ENCODE results near the gene CPSF2. TPM values are rescaled to one million over a fixed set of nuclear protein-coding genes. Genes with fewer than 3 reads are reported as not detected.
"Not testable (repeated sequence)": the region's sequence is repeated elsewhere in the genome, so short reads cannot be mapped to it uniquely, and the experiment has no call there.

CPSF2 gene
- total and polyA plus RNA-seq, 2 of the 13 experiments (the other 11 are each of a cell fraction or from before 2014, with no cell fraction given) = 14.3 to 67.9 TPM

- Histone ChIP-seq H3K4me3 (replicated peaks in 1 of 3; ENCODE audit: insufficient read depth in 1 of 3, low read depth in 2 of 3, low read length in 3 of 3) (no peak overlapping the region), H3K79me2 (ENCODE audit: insufficient read depth, low read length) (no peaks in the 10 kb centered on the region), H4K20me1 (ENCODE audit: insufficient read depth, low read length) (no peaks in the 10 kb centered on the region), H3K9ac (ENCODE audit: insufficient read depth, low read depth, low read length) (no peak overlapping the region), H3K27ac (ENCODE audit: extremely low read length, insufficient read depth, low read length) (no peak overlapping the region), H3K27me3 (ENCODE audit: control insufficient read depth in 1 of 2, insufficient read depth in 2 of 2, low read length in 2 of 2) (peaks cover 4 to 46% of the 10 kb centered on the region in 2 experiments; a peak in 4 of 5 replicates), H3K4me2 (ENCODE audit: low read depth, low read length) (no peak overlapping the region), H3K9me3 (ENCODE audit: low read length) (no peaks in the 10 kb centered on the region), H3K4me1 (ENCODE audit: insufficient read depth, low read length) (peaks cover 8% of the 10 kb centered on the region; the same call in 1 of the 2 replicates), H3K36me3 (replicated peaks in 1 of 2; ENCODE audit: control insufficient read depth in 1 of 2, insufficient read depth in 2 of 2, low read length in 2 of 2) (no peaks in the 10 kb centered on the region), H2AFZ (ENCODE audit: low read length) (no peak overlapping the region)
- no peak for DNase-seq (ENCODE audit: low spot score)
- in situ Hi-C loops (cut with HindIII; ENCODE audit: extremely low pct_ligation_motif_present, low pct_unique_long_range_greater_than_20kb) = no loop called here
- CTCF ChIA-PET (ENCODE audit: low intra/inter-chr PET ratio, low total read pairs) = no interaction called here
- no peak for ATAC-seq
- BruUV-seq (replicated peaks) = no TSS peak
- intact Hi-C loops (cut with micrococcal nuclease; ENCODE audit: unreplicated experiment) = no loop called here
- 26% methylated on average over 14 of the region's 14 CpGs for WGBS (ENCODE audit: low lambda C conversion rate)
- POLR2A ChIA-PET = no interaction called here
- TF ChIP-seq PLRG1 (conservative IDR thresholded peaks at IDR 0.05) (no peak), GPN1 (CRISPR knock-in tag; IDR thresholded peaks at IDR 0.05; ENCODE audit: borderline replicate concordance) (no peak)
- TF ChIP-seq, protein P1, sequence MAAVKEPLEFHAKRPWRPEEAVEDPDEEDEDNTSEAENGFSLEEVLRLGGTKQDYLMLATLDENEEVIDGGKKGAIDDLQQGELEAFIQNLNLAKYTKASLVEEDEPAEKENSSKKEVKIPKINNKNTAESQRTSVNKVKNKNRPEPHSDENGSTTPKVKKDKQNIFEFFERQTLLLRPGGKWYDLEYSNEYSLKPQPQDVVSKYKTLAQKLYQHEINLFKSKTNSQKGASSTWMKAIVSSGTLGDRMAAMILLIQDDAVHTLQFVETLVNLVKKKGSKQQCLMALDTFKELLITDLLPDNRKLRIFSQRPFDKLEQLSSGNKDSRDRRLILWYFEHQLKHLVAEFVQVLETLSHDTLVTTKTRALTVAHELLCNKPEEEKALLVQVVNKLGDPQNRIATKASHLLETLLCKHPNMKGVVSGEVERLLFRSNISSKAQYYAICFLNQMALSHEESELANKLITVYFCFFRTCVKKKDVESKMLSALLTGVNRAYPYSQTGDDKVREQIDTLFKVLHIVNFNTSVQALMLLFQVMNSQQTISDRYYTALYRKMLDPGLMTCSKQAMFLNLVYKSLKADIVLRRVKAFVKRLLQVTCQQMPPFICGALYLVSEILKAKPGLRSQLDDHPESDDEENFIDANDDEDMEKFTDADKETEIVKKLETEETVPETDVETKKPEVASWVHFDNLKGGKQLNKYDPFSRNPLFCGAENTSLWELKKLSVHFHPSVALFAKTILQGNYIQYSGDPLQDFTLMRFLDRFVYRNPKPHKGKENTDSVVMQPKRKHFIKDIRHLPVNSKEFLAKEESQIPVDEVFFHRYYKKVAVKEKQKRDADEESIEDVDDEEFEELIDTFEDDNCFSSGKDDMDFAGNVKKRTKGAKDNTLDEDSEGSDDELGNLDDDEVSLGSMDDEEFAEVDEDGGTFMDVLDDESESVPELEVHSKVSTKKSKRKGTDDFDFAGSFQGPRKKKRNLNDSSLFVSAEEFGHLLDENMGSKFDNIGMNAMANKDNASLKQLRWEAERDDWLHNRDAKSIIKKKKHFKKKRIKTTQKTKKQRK (IDR thresholded peaks at IDR 0.05; ENCODE audit: low read length) = no peak
- no peak for FAIRE-seq
Measured at GRCh38 chr14:92209141-92209540, 87.4 kb downstream of the CPSF2 start.

GRCh38 chr14:92213125-92213524 is 91.4 kb downstream of the CPSF2 start:
- intact Hi-C loops (cut with micrococcal nuclease; ENCODE audit: unreplicated experiment); H3K9me3 ChIP-seq (ENCODE audit: low read length); DNase-seq (ENCODE audit: low spot score); H3K4me2 ChIP-seq (ENCODE audit: low read depth, low read length); H3K79me2 ChIP-seq (ENCODE audit: insufficient read depth, low read length); H4K20me1 ChIP-seq (ENCODE audit: insufficient read depth, low read length); H3K9ac ChIP-seq (ENCODE audit: insufficient read depth, low read depth, low read length); POLR2A ChIA-PET; H3K4me3 ChIP-seq (replicated peaks in 1 of 3; ENCODE audit: insufficient read depth in 1 of 3, low read depth in 2 of 3, low read length in 3 of 3); H3K4me1 ChIP-seq (ENCODE audit: insufficient read depth, low read length); H3K36me3 ChIP-seq (replicated peaks in 1 of 2; ENCODE audit: control insufficient read depth in 1 of 2, insufficient read depth in 2 of 2, low read length in 2 of 2); H2AFZ ChIP-seq (ENCODE audit: low read length); CTCF ChIA-PET (ENCODE audit: low intra/inter-chr PET ratio, low total read pairs); in situ Hi-C loops (cut with HindIII; ENCODE audit: extremely low pct_ligation_motif_present, low pct_unique_long_range_greater_than_20kb); BruUV-seq (replicated peaks); FAIRE-seq; H3K27ac ChIP-seq (ENCODE audit: extremely low read length, insufficient read depth, low read length); ATAC-seq: not testable (repeated sequence)
- peaks cover 3 to 31% of the 10 kb centered on the region in 2 experiments; a peak in 3 of 5 replicates for H3K27me3 ChIP-seq (ENCODE audit: control insufficient read depth in 1 of 2, insufficient read depth in 2 of 2, low read length in 2 of 2)
- WGBS (ENCODE audit: low lambda C conversion rate) = 70% methylated on average over 2 of the region's 3 CpGs
